ENCODE data around the gene KIFBP.

KIFBP gene

GRCh38 chr10:69065406-69066361 lies 77.1 kb downstream of the KIFBP start:
- no peak for DNase-seq (ENCODE audit: insufficient read length, low spot score)
- no peak for FAIRE-seq
- TF ChIP-seq CTCF (IDR thresholded peaks at IDR 0.05; ENCODE audit: insufficient read depth, missing control alignments): no peak
